GM23248 (cell line): ENCODE results near the gene SNX24.

Experiments used
- EZH2 ChIP-seq: fragments of 200-600 bp; sonication (generic); IDR thresholded peaks from 2 replicates; pipeline ENCODE4 v1.6.1; 2018; ENCODE audit warnings: antibody characterized with exemption, mild to moderate bottlenecking; ENCODE audit not compliant: insufficient read depth, poor library complexity, severe bottlenecking
- EZH2phosphoT487 ChIP-seq: fragments of 200-600 bp; sonication (generic); IDR thresholded peaks from 2 replicates; pipeline ENCODE4 v1.6.1; 2018; ENCODE audit warnings: antibody characterized with exemption, moderate library complexity, mild to moderate bottlenecking, low read depth; ENCODE audit not compliant: insufficient read depth

DNA sequence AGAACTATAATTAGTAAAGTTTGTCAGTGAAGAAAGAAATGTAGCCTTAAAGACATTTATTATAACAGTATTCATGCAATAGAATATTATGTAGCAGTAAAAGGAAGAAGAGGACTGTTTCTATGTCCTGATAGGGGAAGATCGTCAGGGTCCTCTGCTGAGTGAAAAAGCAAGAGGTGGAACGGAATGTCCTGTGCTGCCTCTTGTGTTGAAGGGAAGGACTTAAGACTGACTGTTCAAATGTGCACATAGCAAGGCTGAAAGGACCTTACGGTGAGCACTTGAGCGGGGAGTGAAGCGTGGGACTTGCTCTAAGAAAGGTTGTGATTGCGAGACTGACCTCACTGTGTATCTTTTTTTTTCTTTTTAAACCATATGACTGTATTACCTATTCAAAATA is 63.2 kb downstream of the SNX24 start:
- TF ChIP-seq EZH2phosphoT487: no peak
- no peak for TF ChIP-seq EZH2
